ENCODE results near the gene MCM5. TPM values are rescaled to one million over a fixed set of nuclear protein-coding genes. Genes with fewer than 3 reads are reported as not detected.
"Not testable (repeated sequence)": the region's sequence is repeated elsewhere in the genome, so short reads cannot be mapped to it uniquely, and the experiment has no call there.

The MCM5 gene
- total RNA-seq, 2 donors from 2014 or later, result 155 to 179 TPM

DNA sequence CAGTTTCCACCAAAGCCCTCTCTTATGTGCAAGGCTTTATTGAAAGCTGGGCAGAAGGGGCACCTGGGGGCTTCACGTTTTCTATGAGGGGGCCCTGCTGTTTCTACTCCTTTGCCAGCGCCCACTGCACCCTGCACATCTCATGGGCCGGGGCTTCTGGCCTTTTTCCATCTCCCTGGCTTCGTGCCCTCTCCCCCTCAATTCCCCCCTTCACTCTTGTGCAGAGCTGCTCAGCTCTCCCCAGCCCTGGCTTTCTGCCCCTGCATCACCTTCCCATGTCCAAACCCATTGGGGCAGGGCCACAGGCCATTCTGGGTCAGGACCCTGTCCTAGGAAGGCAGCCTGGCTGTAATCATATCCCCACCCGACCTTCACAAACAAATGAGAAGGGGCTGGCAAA, 36.5 kb downstream of the MCM5 start:
- H3K36me3 Mint-ChIP-seq (ENCODE audit: low read depth), result peaks cover 49% of the 10 kb centered on the region
- no peaks in the 10 kb centered on the region for H3K27me3 Mint-ChIP-seq (ENCODE audit: insufficient read depth)
- H3K36me3 ChIP-seq (ENCODE audit: control insufficient read depth, insufficient read depth, low read length), result peaks cover 31% of the 10 kb centered on the region

DNA sequence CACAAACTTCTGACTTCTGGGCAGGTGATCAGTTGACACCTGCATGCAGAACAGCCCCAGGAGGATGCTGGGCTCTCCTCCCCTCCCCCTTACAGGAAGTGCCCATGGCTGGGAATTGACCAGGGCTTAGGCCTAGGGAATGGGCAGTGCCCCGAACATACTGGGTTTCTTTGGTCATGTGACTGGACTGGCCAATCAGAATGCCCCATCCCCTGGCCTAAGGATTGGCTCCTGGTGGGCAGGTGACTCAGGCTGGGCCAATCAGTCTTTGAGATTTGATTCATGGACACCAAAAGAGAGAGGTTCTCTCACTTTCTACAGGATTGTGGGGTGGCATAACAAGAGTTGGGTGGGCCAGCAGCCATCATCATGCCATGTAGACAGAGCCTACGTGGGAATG, 37.1 kb downstream of the MCM5 start:
- peaks cover 25% of the 10 kb centered on the region for H3K36me3 ChIP-seq (ENCODE audit: control insufficient read depth, insufficient read depth, low read length)
- no peaks in the 10 kb centered on the region for H3K4me1 ChIP-seq (ENCODE audit: control insufficient read depth, insufficient read depth, low read length)
- Mint-ChIP-seq H3K4me3 (no peak overlapping the region), H3K4me1 (no peaks in the 10 kb centered on the region), H3K27me3 (ENCODE audit: insufficient read depth) (no peaks in the 10 kb centered on the region), H3K36me3 (ENCODE audit: low read depth) (peaks cover 44% of the 10 kb centered on the region), H3K27ac (no peak overlapping the region), H3K9me3 (peaks cover 18% of the 10 kb centered on the region)
- H3K27me3 ChIP-seq (ENCODE audit: control insufficient read depth, insufficient read depth, low read length, poor library complexity, severe bottlenecking), result no peaks in the 10 kb centered on the region
- whole genome bisulfite sequencing, 2 experiments (ENCODE audit: insufficient coverage in 1 of 2, insufficient read length in 1 of 2), result 97 to 100% methylated on average over 1 to 2 of the region's 2 CpGs
- no peak overlapping the region for H3K9ac ChIP-seq (ENCODE audit: extremely low read depth, low read length, poor library complexity, severe bottlenecking)
- TF ChIP-seq, protein P1, sequence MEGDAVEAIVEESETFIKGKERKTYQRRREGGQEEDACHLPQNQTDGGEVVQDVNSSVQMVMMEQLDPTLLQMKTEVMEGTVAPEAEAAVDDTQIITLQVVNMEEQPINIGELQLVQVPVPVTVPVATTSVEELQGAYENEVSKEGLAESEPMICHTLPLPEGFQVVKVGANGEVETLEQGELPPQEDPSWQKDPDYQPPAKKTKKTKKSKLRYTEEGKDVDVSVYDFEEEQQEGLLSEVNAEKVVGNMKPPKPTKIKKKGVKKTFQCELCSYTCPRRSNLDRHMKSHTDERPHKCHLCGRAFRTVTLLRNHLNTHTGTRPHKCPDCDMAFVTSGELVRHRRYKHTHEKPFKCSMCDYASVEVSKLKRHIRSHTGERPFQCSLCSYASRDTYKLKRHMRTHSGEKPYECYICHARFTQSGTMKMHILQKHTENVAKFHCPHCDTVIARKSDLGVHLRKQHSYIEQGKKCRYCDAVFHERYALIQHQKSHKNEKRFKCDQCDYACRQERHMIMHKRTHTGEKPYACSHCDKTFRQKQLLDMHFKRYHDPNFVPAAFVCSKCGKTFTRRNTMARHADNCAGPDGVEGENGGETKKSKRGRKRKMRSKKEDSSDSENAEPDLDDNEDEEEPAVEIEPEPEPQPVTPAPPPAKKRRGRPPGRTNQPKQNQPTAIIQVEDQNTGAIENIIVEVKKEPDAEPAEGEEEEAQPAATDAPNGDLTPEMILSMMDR (conservative IDR thresholded peaks at IDR 0.05), result no peak
- peaks cover 23% of the 10 kb centered on the region for H3K9me3 ChIP-seq (ENCODE audit: control insufficient read depth, low read length)
- H3K27ac ChIP-seq (ENCODE audit: low read depth, low read length), result no peak overlapping the region
- H3K4me3 ChIP-seq (ENCODE audit: low read length), result no peak overlapping the region
- peak; percentile 90 for DNase-seq

More for the DNA sequence above, 36.5 kb downstream of the MCM5 start:
- Histone ChIP-seq H3K9me3 (ENCODE audit: control insufficient read depth, low read length) (peaks cover 25% of the 10 kb centered on the region), H3K27ac (ENCODE audit: low read depth, low read length) (peak overlapping the region; percentile 38), H3K27me3 (ENCODE audit: control insufficient read depth, insufficient read depth, low read length, poor library complexity, severe bottlenecking) (no peaks in the 10 kb centered on the region), H3K4me1 (ENCODE audit: control insufficient read depth, insufficient read depth, low read length) (no peaks in the 10 kb centered on the region), H3K9ac (ENCODE audit: extremely low read depth, low read length, poor library complexity, severe bottlenecking) (no peak overlapping the region), H3K4me3 (ENCODE audit: low read length) (no peak overlapping the region)
- Mint-ChIP-seq H3K4me3 (no peak overlapping the region), H3K9me3 (peaks cover 21% of the 10 kb centered on the region), H3K4me1 (no peaks in the 10 kb centered on the region), H3K27ac (no peak overlapping the region)
- DNase-seq, result no peak
- TF ChIP-seq, protein P1 (conservative IDR thresholded peaks at IDR 0.05), result no peak
- 84 to 94% methylated on average over 3 to 5 of the region's 5 CpGs for WGBS, 2 experiments (ENCODE audit: insufficient coverage in 1 of 2, insufficient read length in 1 of 2)

DNA sequence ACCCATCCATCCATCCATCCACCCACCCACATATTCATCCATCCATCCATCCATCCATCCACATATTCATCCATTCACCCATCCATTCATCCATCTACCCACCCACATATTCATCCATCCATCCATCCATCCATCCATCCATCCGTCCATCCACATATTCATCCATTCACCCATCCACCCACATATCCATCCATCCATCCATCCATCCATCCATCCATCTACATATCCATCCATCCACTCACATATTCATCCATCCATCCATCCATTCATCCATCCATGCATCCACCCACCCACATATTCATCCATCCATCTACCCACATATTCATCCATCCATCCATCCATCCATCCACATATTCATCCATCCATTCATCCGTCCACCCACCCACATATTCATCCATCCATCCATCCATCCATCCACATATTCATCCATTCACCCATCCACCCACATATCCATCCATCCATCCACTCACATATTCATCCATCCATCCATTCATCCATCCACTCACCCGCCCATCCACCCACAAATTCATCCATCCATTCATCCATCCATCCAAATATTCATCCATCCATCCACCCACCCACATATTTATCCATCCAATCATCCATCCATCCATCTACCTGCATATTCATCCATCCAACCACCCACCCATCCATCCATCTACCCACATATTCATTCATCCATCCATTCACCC, 38.9 kb downstream of the MCM5 start:
- not testable (repeated sequence) for H3K4me1 Mint-ChIP-seq

DNA sequence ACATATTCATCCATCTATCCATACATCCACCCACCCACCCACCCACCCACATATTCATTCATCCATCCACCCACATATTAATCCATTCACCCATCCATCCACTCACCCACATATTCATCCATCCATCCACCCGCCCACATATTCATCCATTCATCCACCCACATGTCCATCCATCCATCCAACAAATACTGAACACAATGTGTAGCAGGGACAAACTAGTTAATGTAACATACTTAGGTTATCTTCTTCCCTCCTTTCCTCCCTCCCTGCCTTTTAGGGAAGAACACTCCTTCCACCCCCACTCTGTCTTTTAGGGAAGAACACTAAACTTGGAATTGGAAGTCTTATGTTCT, 39.4 kb downstream of the MCM5 start:
- H3K27me3 Mint-ChIP-seq (ENCODE audit: insufficient read depth), result no peaks in the 10 kb centered on the region
- no peak overlapping the region for H3K27ac ChIP-seq (ENCODE audit: low read depth, low read length)
- H3K27ac Mint-ChIP-seq, result no peak overlapping the region
- H3K36me3 ChIP-seq (ENCODE audit: control insufficient read depth, insufficient read depth, low read length), result peaks cover 2% of the 10 kb centered on the region
- H3K4me1 Mint-ChIP-seq, result no peaks in the 10 kb centered on the region
- H3K36me3 Mint-ChIP-seq (ENCODE audit: low read depth), result peaks cover 21% of the 10 kb centered on the region
- H3K4me1 ChIP-seq (ENCODE audit: control insufficient read depth, insufficient read depth, low read length), result no peaks in the 10 kb centered on the region
- no peak for DNase-seq
- WGBS, 2 experiments (ENCODE audit: insufficient coverage in 1 of 2, insufficient read length in 1 of 2), result 83 to 100% methylated on average over 1 of the region's 1 CpG
- H3K4me3 ChIP-seq (ENCODE audit: low read length), result no peak overlapping the region
- no peak overlapping the region for H3K9ac ChIP-seq (ENCODE audit: extremely low read depth, low read length, poor library complexity, severe bottlenecking)
- H3K9me3 Mint-ChIP-seq, result peaks cover 1% of the 10 kb centered on the region
- TF ChIP-seq, protein P1 (conservative IDR thresholded peaks at IDR 0.05), result no peak
- H3K4me3 Mint-ChIP-seq, result no peak overlapping the region
- no peaks in the 10 kb centered on the region for H3K9me3 ChIP-seq (ENCODE audit: control insufficient read depth, low read length)
- H3K27me3 ChIP-seq (ENCODE audit: control insufficient read depth, insufficient read depth, low read length, poor library complexity, severe bottlenecking), result no peaks in the 10 kb centered on the region

More for the DNA sequence above, 38.9 kb downstream of the MCM5 start:
- not testable (repeated sequence) for H3K4me1 ChIP-seq (ENCODE audit: control insufficient read depth, insufficient read depth, low read length); H3K4me3 Mint-ChIP-seq; H3K27ac Mint-ChIP-seq; H3K9me3 Mint-ChIP-seq; H3K4me3 ChIP-seq (ENCODE audit: low read length); H3K9me3 ChIP-seq (ENCODE audit: control insufficient read depth, low read length); H3K27ac ChIP-seq (ENCODE audit: low read depth, low read length); H3K9ac ChIP-seq (ENCODE audit: extremely low read depth, low read length, poor library complexity, severe bottlenecking); H3K27me3 ChIP-seq (ENCODE audit: control insufficient read depth, insufficient read depth, low read length, poor library complexity, severe bottlenecking); H3K27me3 Mint-ChIP-seq (ENCODE audit: insufficient read depth); DNase-seq; H3K36me3 ChIP-seq (ENCODE audit: control insufficient read depth, insufficient read depth, low read length)
- peaks cover 26% of the 10 kb centered on the region for H3K36me3 Mint-ChIP-seq (ENCODE audit: low read depth)
- 57 to 63% methylated on average over 3 of the region's 3 CpGs for WGBS, 2 experiments (ENCODE audit: insufficient coverage in 1 of 2, insufficient read length in 1 of 2)
